CD4-positive, alpha-beta T cell treated with Interleukin-6 for 4 hours (primary cell): ENCODE data around the gene SPTBN1.
A peak's percentile ranks its signal among the peaks of the same experiment; 100 is the strongest.

Experiments
- DNase-seq: peaks from one replicate; pipeline ENCODE4 v3.0.0-alpha.2; 2020; ENCODE audit warnings: mixed read lengths

Gene SPTBN1

DNA sequence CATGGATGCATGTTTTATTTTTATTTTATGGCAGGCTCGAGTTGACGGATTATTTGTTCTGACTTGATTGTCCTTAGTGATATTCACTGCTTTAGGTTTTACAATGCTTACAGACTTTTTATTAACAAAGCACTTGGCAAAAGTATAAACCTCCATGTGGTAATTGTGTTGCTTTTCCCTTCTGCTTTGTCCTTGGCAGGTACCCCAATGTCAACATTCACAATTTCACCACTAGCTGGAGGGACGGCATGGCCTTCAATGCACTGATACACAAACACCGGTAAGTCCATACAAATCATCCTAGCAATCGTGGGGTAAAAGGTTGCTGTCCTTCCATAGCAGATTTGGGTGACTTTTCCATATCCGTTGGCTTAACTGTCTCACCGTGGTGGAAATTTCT is 161.3 kb downstream of the SPTBN1 start:
- DNase-seq, result no peak

GRCh38 chr2:54618646-54619565 is 162.8 kb downstream of the SPTBN1 start:
- peak; percentile 39 for DNase-seq

DNA sequence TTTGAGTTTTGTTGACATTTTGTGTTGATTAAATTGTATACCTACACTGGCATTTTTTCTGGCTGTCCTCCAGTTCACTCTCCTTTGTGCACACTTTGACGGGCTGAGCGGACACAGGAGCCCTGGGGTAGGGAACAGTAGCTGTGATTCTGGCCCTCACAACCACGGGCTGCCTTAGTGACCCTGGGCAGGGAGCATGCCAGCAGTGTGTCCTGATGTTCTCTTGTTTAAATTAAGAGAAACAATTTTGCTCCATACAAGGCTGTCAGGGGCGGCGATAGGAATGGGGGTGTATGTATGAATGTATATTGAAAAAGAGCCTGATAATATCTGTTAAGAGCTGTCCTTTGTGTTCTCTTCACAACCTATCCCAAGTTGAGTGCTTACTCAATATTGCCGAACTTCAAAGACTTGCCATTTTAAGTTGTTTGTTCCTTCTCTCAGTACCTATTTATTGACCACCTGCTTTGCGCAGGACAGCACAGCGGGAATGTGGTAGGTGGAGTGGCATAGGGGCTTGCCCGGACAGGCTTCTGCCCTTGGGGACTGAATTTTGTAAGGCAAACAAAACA is 163.6 kb downstream of the SPTBN1 start:
- no peak for DNase-seq

DNA sequence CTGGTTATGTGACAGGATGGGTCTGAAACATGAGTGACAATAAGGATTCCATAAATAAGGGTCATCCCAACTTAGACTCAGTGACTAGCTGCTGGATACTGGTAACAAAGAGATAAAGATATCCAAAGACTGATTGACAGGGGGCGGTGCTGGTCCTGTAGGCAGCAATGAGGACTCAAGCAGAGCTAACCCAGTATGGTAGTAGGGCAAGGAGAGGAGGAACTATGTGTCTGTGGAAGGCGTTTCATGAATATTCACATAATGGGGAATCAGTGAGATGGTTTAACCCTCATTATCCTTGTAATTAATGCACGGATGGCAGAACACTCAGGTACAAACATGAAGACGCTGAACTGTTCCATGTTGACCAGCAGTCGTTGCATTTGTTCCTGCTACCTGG is 164.8 kb downstream of the SPTBN1 start:
- DNase-seq, result no peak

DNA sequence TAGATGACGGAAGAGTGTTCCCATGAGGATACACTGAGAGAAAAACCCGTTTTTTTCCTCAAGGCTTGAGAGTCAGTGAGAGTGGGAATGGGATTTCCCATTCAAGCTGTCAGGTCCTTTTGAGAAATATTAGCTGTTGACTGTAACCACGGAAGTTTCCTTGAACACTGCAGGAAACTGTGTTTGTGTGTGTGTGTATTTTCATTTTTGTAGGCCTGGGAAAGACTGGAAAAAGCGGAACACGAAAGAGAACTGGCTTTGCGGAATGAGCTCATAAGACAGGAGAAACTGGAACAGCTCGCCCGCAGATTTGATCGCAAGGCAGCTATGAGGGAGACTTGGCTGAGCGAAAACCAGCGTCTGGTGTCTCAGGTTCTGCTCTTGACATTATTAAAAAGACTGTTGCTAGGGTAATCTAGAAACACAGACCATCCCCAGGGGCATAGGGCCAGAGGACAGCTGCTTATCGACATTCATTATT is 168.5 kb downstream of the SPTBN1 start:
- no peak for DNase-seq

GRCh38 chr2:54626131-54626530 is 170.0 kb downstream of the SPTBN1 start:
- no peak for DNase-seq

DNA sequence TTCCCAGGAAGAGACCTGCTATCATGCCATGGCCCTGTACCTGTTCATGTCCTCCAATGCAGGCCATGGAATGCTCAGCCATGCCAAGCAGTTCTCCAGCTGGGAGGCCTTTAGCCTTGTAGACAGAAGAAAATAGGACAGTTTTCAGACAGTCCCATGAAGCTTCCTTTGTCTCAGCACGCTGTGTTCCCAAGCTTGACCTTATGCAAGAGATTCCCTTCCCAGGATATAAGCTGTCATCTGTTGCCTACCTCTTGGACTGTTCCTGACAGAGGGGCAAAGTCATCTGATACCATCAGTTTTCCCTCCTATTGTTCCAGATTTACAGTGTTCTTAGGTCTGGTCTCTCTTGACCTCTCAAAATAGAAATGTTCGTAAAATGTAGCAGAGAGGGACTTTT is 170.8 kb downstream of the SPTBN1 start:
- DNase-seq, result no peak

GRCh38 chr2:54627973-54628372 is 171.8 kb downstream of the SPTBN1 start:
- no peak for DNase-seq

GRCh38 chr2:54628418-54628817 is 172.3 kb downstream of the SPTBN1 start:
- no peak for DNase-seq

DNA sequence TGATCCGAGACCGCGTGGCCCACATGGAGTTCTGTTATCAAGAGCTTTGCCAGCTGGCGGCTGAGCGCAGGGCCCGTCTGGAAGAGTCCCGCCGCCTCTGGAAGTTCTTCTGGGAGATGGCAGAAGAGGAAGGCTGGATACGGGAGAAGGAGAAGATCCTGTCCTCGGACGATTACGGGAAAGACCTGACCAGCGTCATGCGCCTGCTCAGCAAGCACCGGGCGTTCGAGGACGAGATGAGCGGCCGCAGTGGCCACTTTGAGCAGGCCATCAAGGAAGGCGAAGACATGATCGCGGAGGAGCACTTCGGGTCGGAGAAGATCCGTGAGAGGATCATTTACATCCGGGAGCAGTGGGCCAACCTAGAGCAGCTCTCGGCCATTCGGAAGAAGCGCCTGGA is 172.8 kb downstream of the SPTBN1 start:
- no peak for DNase-seq

GRCh38 chr2:54629390-54629789 is 173.3 kb downstream of the SPTBN1 start:
- no peak for DNase-seq

DNA sequence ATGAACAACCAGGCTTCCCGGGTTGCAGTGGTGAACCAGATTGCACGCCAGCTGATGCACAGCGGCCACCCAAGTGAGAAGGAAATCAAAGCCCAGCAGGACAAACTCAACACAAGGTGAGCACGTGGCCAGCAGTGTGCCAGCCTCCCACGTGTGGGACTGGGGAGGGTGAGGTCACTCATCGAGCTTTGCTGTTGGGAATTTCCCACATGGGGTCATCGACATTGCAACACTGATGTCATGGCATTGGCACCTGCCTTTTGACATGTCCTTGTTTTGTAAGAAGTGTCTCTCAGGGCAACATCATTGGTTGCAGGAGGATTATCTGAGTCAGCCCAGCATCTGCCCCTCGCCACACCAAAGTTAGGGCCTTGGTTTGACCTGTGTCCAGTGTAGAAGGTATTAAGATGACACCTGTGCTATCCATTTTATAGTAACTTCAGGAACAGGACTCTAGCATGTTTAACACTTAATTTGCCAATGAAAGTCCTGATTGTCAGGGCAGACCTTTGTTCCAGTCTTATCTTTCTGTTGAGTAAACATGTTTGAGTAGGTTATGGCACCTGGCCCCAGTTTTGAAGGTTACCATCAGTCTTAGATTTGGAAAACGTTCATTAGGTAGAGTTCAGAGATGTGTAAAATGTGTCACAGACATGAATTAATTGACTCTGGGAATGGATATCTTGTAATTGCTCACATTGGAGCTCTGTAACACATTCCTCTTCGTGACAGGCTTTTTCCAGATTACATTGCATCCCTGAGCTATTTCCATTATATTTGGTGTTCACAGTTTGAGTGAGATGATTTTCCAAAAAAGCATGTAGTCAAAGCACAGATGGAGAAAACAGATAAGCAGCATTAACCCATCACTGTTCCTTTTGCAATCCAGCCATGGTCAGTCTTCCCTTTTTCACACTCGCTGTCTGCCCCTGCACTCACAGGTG is 174.1 kb downstream of the SPTBN1 start:
- DNase-seq, result no peak

DNA sequence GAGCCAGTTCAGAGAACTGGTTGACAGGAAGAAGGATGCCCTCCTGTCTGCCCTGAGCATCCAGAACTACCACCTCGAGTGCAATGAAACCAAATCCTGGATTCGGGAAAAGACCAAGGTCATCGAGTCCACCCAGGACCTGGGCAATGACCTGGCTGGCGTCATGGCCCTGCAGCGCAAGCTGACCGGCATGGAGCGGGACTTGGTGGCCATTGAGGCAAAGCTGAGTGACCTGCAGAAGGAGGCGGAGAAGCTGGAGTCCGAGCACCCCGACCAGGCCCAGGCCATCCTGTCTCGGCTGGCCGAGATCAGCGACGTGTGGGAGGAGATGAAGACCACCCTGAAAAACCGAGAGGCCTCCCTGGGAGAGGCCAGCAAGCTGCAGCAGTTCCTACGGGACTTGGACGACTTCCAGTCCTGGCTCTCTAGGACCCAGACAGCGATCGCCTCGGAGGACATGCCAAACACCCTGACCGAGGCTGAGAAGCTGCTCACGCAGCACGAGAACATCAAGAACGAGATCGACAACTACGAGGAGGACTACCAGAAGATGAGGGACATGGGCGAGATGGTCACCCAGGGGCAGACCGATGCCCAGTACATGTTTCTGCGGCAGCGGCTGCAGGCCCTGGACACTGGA is 174.9 kb downstream of the SPTBN1 start:
- no peak for DNase-seq

- no peak for DNase-seq
Observed at GRCh38 chr2:54631755-54632154, 175.6 kb downstream of the SPTBN1 start.

GRCh38 chr2:54632733-54633692 is 176.9 kb downstream of the SPTBN1 start:
- no peak for DNase-seq

DNA sequence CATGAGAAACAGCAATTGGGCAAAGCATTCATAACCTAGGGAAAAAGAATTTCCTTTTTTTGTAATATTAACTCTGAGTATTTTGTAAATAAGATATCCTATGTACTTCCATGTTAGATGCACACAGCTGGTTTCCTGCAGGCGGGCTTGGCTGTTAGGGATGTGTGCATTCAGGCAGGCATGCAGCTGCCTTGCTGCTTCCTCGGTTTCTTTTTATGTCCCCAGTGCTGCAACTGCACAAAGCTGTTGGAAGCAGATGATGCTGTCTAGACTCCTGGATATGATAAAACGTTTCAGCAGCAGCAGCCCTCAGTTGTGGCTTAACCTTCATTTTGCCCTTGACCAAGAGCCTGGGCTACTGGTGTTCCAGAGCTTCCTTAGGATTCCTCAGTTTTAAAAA is 177.9 kb downstream of the SPTBN1 start:
- DNase-seq, result no peak

- DNase-seq, result peak; percentile 13
Observed at GRCh38 chr2:54634564-54635511, 178.7 kb downstream of the SPTBN1 start.

GRCh38 chr2:54635554-54636152 is 179.5 kb downstream of the SPTBN1 start:
- no peak for DNase-seq

DNA sequence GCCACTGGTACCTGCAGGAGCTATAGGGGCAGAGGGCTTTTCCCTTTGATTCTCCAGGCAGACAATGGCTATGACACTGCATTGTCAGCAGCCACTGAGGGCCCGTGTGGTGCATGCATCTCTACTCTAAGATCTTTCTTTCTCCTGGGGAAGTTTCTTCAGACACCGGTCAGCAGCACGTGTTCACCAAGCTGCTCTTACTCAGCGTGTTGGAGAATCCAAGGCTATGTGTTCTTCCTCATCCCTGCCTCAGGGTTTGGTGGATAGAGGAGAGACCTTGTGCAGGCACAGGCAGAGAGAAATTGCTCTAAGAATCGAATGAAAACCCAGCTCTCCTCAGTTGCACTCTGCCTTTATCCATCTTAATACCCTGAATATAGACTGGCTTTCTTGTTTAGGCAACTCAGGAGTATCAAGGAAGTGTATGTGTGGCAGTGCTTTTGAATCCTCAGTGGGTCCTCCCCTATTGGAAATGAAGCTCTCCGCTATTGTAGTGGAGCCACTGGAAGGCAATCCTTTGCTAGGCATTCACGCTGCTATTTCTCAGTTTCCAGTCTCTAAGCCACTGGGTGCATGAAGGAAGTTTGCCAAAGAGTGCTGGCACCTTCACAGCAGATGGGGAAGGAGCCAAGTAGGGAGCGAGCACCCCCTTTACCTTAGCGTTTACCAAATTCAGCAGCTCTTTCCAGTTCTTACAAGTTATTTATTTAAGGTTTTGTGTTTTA is 180.4 kb downstream of the SPTBN1 start:
- no peak for DNase-seq
